Esophagus muscularis mucosa (tissue), 4 donors: ENCODE measurements around the gene PLXNC1. TPM values are rescaled to one million over a fixed set of nuclear protein-coding genes. Genes with fewer than 3 reads are reported as not detected.

Experiments used
- DNase-seq: peaks from one replicate; pipeline ENCODE4 v3.0.0-alpha.2; 2017; ENCODE audit errors: extremely low spot score
- H3K27ac ChIP-seq, 4 donors: fragments of 200-600 bp; sonication (generic); replicated peaks in 1 of 4; 1 replicate in 3 of 4; 2 replicates in 1 of 4; pipeline ENCODE4 v1.5.1; 2016 to 2019; ENCODE audit warnings: mild to moderate bottlenecking in 1 of 4
- H3K27me3 ChIP-seq, 4 donors: fragments of 200-600 bp; sonication (generic); one replicate each; pipeline versions ENCODE4 v1.5.1 to v1.6.0; 2016 to 2019
- H3K36me3 ChIP-seq, 4 donors: fragments of 200-600 bp; sonication (generic); one replicate each; pipeline ENCODE4 v1.5.1; 2016 to 2019
- H3K4me1 ChIP-seq, 4 donors: fragments of 200-600 bp; sonication (generic); one replicate each; pipeline ENCODE4 v1.5.1; 2016 to 2019
- H3K4me3 ChIP-seq, 4 donors: fragments of 200-600 bp; sonication (generic); 1 replicate in 2 of 4; 2 replicates in 2 of 4; pipeline ENCODE4 v1.5.1; 2016 to 2019; ENCODE audit warnings: mild to moderate bottlenecking in 4 of 4, moderate library complexity in 1 of 4
- H3K9me3 ChIP-seq, 4 donors: fragments of 200-600 bp; sonication (generic); 1 replicate in 3 of 4; 2 replicates in 1 of 4; pipeline ENCODE4 v1.5.1; 2016 to 2019
- EP300 ChIP-seq: sonication (generic); formaldehyde crosslinking; IDR thresholded peaks from one replicate; pipeline ENCODE4 v1.6.1; 2017; ENCODE audit warnings: antibody characterized with exemption
- POLR2A ChIP-seq: fragments of 450-650 bp; IDR thresholded peaks from one replicate; pipeline ENCODE4 v1.6.1; 2017; ENCODE audit warnings: antibody characterized with exemption, moderate library complexity, mild to moderate bottlenecking, low read depth
- POLR2AphosphoS5 ChIP-seq, 2 donors: sonication (generic); formaldehyde crosslinking; IDR thresholded peaks; one replicate each; pipeline ENCODE4 v1.6.1; 2017; ENCODE audit warnings: antibody characterized with exemption in 2 of 2
- WGBS: methylation state at CpG from one replicate; pipeline ENCODE4 v1.1.5; 2018; 5-methylcytosine and 5-hydroxymethylcytosine counted together
- intact Hi-C: fragments of 100-400 bp; cut with DNase I; formaldehyde crosslinking; loops from one replicate; pipeline ENCODE4 v1.15.1; 2023
- total RNA-seq, 4 donors: library from RNA; depleted of rRNA; stranded (reverse); fragments of >200 nt; gene quantifications; one replicate each; pipeline versions ENCODE4 v1.1.0 to v1.2.1, GENCODE V29; 2016
- TF ChIP-seq, protein P1 (sequence below), 3 experiments: fragments of 200-600 bp in 2 of 3; fragments of 450-650 bp in 1 of 3; sonication (generic) in 2 of 3; IDR thresholded peaks; one replicate each; pipeline ENCODE4 v1.5.1; 2017 to 2019; ENCODE audit warnings: antibody characterized with exemption in 3 of 3, mild to moderate bottlenecking in 2 of 3, moderate library complexity in 1 of 3

Gene PLXNC1
- total RNA-seq, 4 donors from 2014 or later, result 4.0 to 12.3 (median 7.4) TPM

DNA sequence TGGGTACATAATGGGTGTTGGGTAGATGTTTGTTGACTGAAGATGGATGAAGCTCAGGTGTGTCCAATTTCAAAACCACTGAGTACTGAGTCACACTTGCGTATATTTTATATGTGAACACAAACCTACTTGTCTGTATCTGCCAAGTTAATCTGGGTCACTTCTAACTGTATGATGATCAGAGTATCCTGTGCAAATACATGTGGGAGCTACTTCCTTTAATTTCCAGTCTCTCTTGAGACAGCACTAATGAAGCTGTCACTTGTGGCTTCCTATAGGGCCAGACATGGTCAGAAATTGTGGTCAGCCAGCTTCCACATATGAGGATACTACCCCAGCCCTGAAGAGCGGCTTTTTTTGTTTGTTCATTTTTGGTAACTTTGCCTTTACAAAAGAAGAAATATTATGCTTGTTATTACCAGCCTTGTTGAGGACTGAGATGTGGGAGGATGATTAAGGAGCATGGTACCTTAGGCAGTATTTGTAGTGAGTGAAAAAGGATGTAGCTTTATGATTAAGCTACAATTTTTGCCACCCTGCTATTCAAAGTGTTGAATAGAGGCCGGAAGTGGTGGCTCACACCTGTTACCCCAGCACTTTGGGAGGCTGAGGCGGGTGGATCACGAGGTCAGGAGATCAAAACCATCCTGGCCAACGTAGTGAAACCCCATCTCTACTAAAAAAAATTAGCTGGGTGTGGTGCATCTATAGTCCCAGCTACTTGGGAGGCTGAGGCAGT lies 32.4 kb downstream of the PLXNC1 start:
- intact Hi-C loops, result no loop called here
- no peak for DNase-seq
- H3K4me1 ChIP-seq, result no peaks in the 10 kb centered on the region
- no peak overlapping the region for H3K4me3 ChIP-seq
- 90% methylated on average over 6 of the region's 6 CpGs for WGBS
- H3K27ac ChIP-seq, result no peak overlapping the region
- no peaks in the 10 kb centered on the region for H3K27me3 ChIP-seq
- peaks cover 0 to 8% (median 3%) of the 10 kb centered on the region in 4 donors for H3K9me3 ChIP-seq
- TF ChIP-seq POLR2A, result no peak
- no peak for TF ChIP-seq POLR2AphosphoS5 (IDR thresholded peaks at IDR 0.05)
- TF ChIP-seq, protein P1, sequence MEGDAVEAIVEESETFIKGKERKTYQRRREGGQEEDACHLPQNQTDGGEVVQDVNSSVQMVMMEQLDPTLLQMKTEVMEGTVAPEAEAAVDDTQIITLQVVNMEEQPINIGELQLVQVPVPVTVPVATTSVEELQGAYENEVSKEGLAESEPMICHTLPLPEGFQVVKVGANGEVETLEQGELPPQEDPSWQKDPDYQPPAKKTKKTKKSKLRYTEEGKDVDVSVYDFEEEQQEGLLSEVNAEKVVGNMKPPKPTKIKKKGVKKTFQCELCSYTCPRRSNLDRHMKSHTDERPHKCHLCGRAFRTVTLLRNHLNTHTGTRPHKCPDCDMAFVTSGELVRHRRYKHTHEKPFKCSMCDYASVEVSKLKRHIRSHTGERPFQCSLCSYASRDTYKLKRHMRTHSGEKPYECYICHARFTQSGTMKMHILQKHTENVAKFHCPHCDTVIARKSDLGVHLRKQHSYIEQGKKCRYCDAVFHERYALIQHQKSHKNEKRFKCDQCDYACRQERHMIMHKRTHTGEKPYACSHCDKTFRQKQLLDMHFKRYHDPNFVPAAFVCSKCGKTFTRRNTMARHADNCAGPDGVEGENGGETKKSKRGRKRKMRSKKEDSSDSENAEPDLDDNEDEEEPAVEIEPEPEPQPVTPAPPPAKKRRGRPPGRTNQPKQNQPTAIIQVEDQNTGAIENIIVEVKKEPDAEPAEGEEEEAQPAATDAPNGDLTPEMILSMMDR (IDR thresholded peaks at IDR 0.05), result no peak
- no peak for TF ChIP-seq EP300
- H3K36me3 ChIP-seq, result no peaks in the 10 kb centered on the region

DNA sequence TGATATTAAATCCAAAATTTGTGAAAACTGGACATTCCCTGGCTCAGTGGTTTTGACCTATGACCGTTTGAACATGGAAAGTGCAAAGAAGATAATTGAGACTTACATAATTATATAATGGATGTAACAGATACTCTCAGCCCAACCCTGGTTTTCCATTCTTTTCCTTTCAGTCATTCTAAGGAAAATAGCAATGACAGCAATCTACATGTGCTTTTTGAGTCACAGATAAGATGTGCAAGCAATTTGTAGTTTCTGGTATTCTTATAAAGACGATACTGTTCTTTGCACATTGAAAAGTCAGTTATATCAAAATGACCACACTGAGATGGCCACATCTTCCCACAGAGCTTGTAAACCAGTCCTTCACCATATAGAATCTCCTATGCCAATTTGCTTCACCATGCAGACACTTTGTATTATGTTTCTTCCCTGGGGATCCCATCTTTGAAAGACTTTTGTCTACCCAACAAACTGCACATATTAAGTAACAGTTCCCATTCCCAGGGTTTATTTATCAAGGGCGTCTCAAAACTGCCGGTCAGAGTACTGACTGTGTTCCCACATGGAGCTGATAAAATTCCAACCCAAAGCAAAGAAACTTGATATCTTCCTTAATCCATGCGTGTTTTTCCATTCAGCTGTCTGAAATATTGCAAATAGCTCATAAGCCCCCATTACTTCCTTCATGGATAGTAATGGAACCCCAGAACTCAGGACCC lies 34.8 kb downstream of the PLXNC1 start:
- H3K27ac ChIP-seq, result no peak overlapping the region
- intact Hi-C loops, result no loop called here
- 72% methylated on average over 5 of the region's 5 CpGs for WGBS
- no peaks in the 10 kb centered on the region for H3K27me3 ChIP-seq
- H3K4me1 ChIP-seq, result peaks cover 0 to 12% (median 2%) of the 10 kb centered on the region in 4 donors
- H3K4me3 ChIP-seq, result no peak overlapping the region
- H3K9me3 ChIP-seq, result peaks cover 0 to 3% (median 2%) of the 10 kb centered on the region in 4 donors
- TF ChIP-seq EP300 (no peak), POLR2AphosphoS5 (IDR thresholded peaks at IDR 0.05) (no peak), POLR2A (no peak)
- TF ChIP-seq, protein P1 (IDR thresholded peaks at IDR 0.05), result no peak
- no peaks in the 10 kb centered on the region for H3K36me3 ChIP-seq
- DNase-seq, result no peak

DNA sequence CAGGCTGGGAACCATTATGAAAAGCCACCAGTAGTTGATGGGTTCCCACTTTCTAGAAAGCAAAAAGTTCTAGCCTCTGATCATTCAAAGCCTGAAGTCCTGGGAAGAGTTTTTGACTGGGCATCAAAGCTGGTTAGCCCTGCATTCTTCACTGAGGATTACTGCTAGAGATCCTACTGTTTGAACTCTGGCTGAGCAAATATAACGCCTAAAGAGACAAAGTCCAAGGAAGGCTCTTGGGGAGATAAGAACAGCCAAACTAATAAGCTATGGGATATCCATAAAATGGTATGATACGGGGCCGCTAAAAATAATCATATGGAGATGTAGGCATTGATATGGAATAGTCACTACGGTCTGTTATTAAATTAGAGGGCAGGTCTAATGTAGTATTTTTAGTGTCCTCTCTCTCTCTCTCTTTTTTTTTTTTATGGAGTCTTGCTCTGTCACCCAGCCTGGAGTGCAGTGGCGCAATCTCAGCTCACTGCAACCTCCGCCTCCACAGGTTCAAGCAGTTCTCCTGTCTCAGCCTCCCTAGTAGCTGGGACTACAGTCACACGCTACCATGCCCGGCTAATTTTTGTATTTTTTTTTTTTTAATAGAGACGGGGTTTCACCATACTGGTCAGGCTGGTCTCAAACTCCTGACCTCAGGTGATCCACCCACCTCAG lies 35.5 kb downstream of the PLXNC1 start:
- Histone ChIP-seq H3K4me1 (peaks cover 0 to 12% (median 2%) of the 10 kb centered on the region in 4 donors), H3K27ac (no peak overlapping the region), H3K9me3 (no peaks in the 10 kb centered on the region), H3K4me3 (no peak overlapping the region), H3K36me3 (no peaks in the 10 kb centered on the region), H3K27me3 (peaks cover 0 to 6% (median 0%) of the 10 kb centered on the region in 4 donors)
- WGBS, result 92% methylated on average over 9 of the region's 9 CpGs
- TF ChIP-seq, protein P1 (IDR thresholded peaks at IDR 0.05), result no peak
- TF ChIP-seq POLR2A, result no peak
- TF ChIP-seq POLR2AphosphoS5 (IDR thresholded peaks at IDR 0.05), result no peak
- no peak for TF ChIP-seq EP300
- intact Hi-C loops, result no loop called here
- DNase-seq, result no peak

DNA sequence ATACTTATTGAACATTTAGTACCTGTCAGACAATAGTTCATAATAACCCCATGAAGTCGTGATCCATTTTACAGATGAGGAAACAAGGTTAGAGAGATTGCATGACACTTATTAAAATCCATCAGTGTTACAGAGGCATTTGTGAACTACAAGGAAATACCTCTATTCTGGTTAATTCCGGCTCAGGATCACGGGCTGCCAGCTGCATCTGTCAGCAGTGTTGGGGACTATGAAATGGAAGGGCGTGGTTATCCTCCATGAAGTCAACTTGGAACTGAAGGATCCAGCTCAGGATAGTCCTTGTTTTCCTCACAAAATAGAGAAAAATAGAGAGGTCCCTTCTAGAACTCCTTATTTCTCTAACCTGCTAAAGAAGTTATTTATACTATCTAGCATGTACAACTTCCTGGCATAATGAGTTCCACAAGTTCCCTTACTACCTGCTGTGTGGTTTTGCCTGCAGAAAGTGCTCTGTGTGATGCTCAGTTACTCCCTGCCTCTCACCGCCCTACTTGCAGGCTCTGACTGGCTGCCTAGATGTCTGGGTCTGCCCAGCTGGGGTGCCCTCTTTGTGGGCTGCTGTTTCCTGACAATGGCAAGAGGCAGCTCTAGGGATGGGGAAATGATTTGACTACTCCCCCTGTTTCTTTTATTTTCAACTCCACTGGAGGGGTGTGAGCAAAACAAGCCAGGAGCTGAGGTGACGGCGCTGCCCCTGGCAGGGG lies 36.8 kb downstream of the PLXNC1 start:
- Histone ChIP-seq H3K4me3 (no peak overlapping the region), H3K36me3 (no peaks in the 10 kb centered on the region), H3K9me3 (no peaks in the 10 kb centered on the region), H3K27ac (no peak overlapping the region), H3K27me3 (peaks cover 0 to 8% (median 0%) of the 10 kb centered on the region in 4 donors), H3K4me1 (peaks cover 0 to 12% (median 2%) of the 10 kb centered on the region in 4 donors)
- WGBS, result 85% methylated on average over 7 of the region's 7 CpGs
- TF ChIP-seq POLR2A, result no peak
- no peak for TF ChIP-seq POLR2AphosphoS5 (IDR thresholded peaks at IDR 0.05)
- TF ChIP-seq, protein P1 (IDR thresholded peaks at IDR 0.05), result no peak
- TF ChIP-seq EP300, result no peak
- DNase-seq, result no peak
- intact Hi-C loops, result no loop called here
